Left ventricle myocardium superior (tissue), 1 donor: Measurements from ENCODE around the gene ZBTB16. TPM values are rescaled to one million over a fixed set of nuclear protein-coding genes. Genes with fewer than 3 reads are reported as not detected.

Source experiments
- ATAC-seq: fragments of 200-7000 bp; cut with Tn5 transposase; one replicate; pipeline ENCODE4 v1.9.1; 2020; ENCODE audit warnings: mild to moderate bottlenecking, moderate library complexity
- DNase-seq: peaks from one replicate; pipeline ENCODE4 v3.0.0-alpha.2; 2020
- intact Hi-C: fragments of 100-400 bp; cut with micrococcal nuclease; formaldehyde crosslinking; loops from one replicate; pipeline ENCODE4 v1.11.0; 2022
- total RNA-seq: library from RNA; stranded (reverse); fragmentation: NEBNext Ultra II Directional; extraction: Animal tissue kit (Norgen Biotek cat#: 25700); gene quantifications from one replicate; pipeline ENCODE4 v1.2.1, GENCODE V29; 2021
- donor health status: DM: no; HTN: yes; CAD: no; lungs with severe emphysema.

ZBTB16 gene
- total RNA-seq, 1 donor from 2014 or later, result 67.3 TPM

DNA sequence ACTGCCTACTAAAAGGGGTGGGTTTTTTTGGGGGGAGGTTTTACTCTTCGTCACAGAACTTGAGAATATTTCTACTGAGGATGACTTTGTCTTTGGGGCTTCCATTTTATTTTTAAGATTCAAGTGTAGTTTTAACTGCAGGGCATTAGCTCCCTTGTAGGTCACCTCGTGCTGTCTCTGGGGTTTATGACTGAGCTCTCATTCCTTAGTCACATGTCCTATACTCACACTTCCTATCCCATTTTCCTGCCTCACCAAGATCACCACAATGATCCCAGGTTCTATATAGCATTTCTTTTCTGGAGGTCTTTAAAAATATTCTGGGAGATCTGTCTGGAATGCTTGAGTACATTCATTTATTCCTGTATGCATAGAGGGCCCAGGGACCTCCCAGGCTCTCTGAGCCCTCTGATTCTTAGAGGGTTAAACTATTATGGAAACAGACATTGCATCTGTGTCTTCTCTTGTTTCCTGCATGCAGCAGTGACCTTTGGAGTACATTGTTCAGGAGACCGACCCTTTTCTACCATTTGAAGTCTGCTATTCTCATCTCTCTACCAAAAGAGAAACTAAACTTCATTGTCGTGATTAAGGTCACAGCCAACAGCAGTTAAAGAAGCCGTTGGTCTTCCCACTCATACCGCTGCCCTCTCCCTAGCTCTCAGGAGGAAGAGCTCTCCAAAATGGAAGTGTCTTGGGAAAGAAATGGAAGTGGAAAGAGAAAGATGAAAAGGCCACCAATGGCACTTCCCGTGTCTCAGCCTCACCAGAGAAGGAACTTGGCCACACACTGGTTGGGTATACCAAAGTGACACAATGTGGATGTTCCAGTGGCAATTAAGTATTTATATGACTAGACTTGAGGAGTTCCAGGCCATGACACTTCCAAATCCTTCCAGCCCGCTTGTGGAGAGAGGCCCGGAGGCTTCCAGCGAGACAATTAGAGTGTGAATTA lies 77.5 kb downstream of the ZBTB16 start:
- DNase-seq, result no peak
- no peak for ATAC-seq
- intact Hi-C loops, result no loop called here

DNA sequence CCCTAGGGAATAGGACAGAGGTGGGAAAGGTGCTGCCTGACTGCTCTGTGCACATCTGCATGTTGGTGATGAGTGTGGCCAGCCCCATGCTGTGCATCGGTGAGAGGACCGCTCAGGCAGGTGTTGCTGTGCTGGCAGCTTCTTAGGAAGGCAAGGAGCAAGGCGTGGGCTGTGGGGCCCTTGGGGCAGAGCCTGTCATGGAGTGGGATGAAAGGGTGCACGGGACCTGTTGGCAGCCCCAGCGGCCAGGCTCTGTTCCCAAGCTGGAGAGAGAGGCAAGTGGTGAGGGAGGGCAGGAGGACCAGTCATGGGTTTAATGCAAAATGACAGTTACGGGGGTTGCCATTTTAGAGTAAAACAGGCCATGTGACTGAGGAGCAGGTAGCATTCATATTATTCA lies 78.3 kb downstream of the ZBTB16 start:
- intact Hi-C loops, result no loop called here
- peak; percentile 53 for ATAC-seq
- peak; percentile 72 for DNase-seq

GRCh38 chr11:114138411-114138810 lies 78.9 kb downstream of the ZBTB16 start:
- ATAC-seq (no peak), DNase-seq (no peak)
- intact Hi-C loops, result no loop called here

DNA sequence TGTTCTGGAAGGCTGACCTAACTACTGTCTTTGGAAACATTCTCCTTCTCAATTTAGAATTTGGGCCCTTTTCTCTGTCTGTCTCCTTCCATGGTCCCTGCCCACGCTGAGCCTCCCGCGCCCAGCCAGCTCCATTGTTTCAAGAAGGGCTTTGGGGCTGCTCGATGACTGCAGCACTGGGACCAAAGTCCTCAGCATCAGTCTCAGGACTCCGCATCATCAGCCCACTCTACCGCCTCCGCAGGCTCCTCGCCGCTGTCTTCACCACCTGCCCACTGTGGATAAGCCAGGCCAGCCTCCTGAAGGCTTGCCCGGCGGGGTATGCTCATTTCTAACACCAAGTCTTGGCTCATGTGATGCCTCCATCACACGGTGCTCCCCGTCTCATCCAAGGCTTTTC lies 81.3 kb downstream of the ZBTB16 start:
- intact Hi-C loops, result no loop called here
- DNase-seq, result no peak

DNA sequence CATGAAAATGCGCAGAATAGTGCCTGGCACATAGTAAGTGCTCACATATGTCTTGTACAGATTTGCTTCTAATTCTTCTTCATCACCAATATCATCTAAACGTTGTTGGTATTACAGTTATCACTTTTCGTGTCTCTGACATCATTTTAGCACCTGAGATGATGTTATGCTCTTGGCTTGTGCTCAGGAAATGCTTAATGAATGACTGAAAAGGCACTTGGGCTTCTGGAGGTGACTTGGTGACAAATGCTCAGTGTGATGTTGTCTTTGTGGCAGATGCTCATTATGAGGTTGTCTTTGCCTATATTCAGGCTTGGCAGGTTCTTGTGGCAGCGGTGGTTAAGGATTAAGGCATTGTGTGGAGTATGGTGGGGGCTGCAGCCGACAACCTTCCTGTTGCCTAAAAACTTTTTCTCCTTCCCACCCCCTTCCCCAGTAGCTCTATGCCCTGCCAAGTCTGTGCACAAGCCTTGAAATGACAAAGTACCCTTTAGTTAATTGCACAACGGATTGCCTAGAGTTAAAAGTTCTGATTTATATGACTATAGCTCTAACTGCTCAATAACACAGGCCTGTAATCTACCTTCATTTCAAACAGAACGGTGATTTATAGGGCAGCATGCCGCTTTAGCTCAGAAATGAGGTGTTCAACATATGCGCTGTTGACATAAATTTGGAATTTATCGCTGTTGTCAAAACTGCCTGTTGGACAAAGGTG lies 82.5 kb downstream of the ZBTB16 start:
- intact Hi-C loops, result no loop called here
- ATAC-seq (no peak), DNase-seq (no peak)

More for the DNA sequence above, 81.3 kb downstream of the ZBTB16 start:
- no peak for ATAC-seq

DNA sequence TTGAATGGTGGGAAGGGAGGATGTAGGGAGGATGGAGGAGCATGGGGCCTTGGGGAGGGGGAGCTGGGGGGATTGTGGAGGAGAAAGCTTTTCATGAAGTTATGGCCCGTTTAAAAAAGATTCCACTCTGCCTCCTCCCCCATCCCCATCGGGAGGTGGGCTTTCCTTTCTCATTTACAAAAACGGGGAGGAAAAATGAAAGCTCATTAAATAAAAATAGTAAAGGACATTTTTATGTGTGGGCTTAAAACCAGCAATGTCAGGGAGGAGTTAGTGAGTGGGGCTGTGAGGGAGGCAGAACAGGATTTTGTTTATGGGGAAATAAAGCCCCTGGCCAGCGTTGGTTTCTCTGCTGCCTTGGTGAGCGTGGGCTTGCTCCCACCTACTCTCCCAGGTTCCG lies 83.2 kb downstream of the ZBTB16 start:
- intact Hi-C loops, result no loop called here
- DNase-seq (no peak), ATAC-seq (no peak)

DNA sequence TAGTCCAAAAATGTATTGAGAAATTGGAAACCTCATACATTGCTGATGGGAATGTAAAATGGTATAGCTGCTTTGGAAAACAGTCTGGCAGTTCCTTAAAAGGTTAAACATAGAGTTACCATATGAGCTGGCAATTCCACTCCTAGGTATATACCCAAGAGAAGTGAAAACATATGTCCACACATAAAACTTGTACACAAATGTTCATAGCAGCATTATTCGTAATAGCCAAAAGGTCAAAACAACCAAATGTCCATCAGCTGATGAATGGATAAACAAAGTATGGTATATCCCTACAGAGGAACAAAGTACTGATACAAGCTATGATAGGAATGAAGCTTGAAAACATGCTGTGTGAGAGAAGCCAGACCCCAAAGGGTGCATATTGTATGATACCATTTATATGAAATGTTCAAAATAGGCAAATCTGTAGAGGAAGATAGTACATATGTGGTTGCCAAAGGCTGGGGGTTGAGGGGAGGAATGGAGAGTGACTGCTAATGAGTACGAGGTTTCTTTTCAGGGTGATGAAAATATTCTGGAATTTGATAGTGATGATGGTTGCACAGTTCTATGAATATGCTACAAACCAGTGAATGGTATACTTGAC lies 85.8 kb downstream of the ZBTB16 start:
- DNase-seq (no peak), ATAC-seq (no peak)
- intact Hi-C loops, result no loop called here

- ATAC-seq, result no peak
- intact Hi-C loops, result no loop called here
- no peak for DNase-seq
Observed at GRCh38 chr11:114147375-114148012, 88.0 kb downstream of the ZBTB16 start.

GRCh38 chr11:114148013-114148382 lies 88.5 kb downstream of the ZBTB16 start:
- DNase-seq (peak; percentile 51), ATAC-seq (peak; percentile 35)
- intact Hi-C loops, result no loop called here

GRCh38 chr11:114149689-114150407 lies 90.3 kb downstream of the ZBTB16 start:
- intact Hi-C loops, result no loop called here
- no peak for DNase-seq
- no peak for ATAC-seq

DNA sequence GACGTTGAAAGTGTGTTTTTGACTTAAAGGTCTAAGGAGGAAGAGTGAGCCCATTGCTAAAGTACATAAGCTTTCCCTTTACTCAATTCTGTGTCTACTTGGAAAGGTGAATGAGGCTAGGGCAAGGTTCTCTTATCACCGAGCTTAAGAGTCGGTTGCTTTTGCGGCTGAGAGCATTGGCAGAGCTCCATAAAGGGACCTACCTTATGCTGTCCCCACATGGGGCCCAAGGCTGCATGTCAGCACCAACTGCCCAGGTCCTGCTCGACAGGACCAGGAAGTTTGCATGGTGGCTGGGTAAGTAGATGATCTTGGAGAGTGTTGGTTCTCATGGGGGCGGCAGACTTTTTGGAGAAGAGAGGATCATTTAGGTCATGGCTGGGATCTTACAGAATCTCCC lies 91.2 kb downstream of the ZBTB16 start:
- no peak for ATAC-seq
- intact Hi-C loops, result no loop called here
- no peak for DNase-seq

GRCh38 chr11:114151631-114152030 lies 92.1 kb downstream of the ZBTB16 start:
- no peak for DNase-seq
- intact Hi-C loops, result no loop called here
- no peak for ATAC-seq

- intact Hi-C loops, result no loop called here
- ATAC-seq (no peak), DNase-seq (no peak)
Observed at GRCh38 chr11:114152162-114152561, 92.7 kb downstream of the ZBTB16 start.

GRCh38 chr11:114152785-114153184 lies 93.3 kb downstream of the ZBTB16 start:
- intact Hi-C loops, result no loop called here

DNA sequence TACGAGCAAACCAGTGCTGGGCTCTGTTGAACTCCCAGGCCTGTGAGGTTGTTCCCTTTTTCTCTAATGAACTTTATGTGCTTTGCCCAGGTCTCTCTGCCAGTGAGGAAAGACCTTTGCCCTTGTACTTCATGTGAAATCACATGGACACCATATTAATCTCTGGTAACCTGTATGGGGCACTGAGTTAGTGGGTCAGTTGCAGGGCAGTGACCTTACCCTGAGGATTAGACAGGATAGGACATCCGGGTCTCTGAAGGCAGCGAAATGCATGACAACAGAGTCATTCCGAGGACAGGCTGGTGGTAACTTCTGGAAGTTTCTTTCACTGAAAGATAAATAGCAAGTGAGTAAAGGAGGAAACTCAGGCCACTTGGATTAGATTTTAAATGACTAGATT lies 93.7 kb downstream of the ZBTB16 start:
- ATAC-seq, result no peak
- intact Hi-C loops, result no loop called here

More at GRCh38 chr11:114152785-114153184, 93.3 kb downstream of the ZBTB16 start:
- ATAC-seq (no peak), DNase-seq (no peak)

GRCh38 chr11:114154271-114155047 lies 94.9 kb downstream of the ZBTB16 start:
- no peak for DNase-seq
- peak; percentile 57 for ATAC-seq
- intact Hi-C loops, result no loop called here

More for the DNA sequence above, 93.7 kb downstream of the ZBTB16 start:
- no peak for DNase-seq

- ATAC-seq (peak; percentile 6), DNase-seq (peak; percentile 69)
- intact Hi-C loops, result no loop called here
Observed at GRCh38 chr11:114155116-114155515, 95.6 kb downstream of the ZBTB16 start.

DNA sequence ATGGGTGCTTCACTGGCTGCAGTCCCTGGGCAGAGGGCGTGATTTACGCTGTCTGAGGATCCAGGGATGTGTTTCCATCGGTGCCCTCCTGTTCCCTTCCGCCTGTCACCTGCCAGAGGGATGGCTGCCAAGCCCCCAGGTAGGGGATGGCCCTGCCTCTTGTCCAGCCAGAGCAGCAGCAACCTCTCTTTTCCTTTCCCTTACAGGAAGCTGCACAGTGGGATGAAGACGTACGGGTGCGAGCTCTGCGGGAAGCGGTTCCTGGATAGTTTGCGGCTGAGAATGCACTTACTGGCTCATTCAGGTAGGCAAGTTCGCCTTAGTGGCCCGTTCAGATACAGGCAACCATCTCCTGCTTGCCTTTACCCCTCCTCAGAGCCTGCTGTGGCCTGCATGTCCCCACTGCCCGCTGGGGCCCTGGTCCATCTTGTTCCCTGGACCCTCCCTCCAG lies 96.6 kb downstream of the ZBTB16 start:
- no peak for DNase-seq
- intact Hi-C loops, result no loop called here
- no peak for ATAC-seq
